GM18870 (cell line): Measurements from ENCODE around the gene TAF6L.
"Not testable (repeated sequence)": the region's sequence is repeated elsewhere in the genome, so short reads cannot be mapped to it uniquely, and the experiment has no call there.

Experiments used
- ATAC-seq: cut with Tn5 transposase; IDR thresholded peaks from one replicate; pipeline ENCODE4 v1.9.1; 2021; ENCODE audit warnings: moderate library complexity; ENCODE audit not compliant: unreplicated experiment

Gene TAF6L, protein sequence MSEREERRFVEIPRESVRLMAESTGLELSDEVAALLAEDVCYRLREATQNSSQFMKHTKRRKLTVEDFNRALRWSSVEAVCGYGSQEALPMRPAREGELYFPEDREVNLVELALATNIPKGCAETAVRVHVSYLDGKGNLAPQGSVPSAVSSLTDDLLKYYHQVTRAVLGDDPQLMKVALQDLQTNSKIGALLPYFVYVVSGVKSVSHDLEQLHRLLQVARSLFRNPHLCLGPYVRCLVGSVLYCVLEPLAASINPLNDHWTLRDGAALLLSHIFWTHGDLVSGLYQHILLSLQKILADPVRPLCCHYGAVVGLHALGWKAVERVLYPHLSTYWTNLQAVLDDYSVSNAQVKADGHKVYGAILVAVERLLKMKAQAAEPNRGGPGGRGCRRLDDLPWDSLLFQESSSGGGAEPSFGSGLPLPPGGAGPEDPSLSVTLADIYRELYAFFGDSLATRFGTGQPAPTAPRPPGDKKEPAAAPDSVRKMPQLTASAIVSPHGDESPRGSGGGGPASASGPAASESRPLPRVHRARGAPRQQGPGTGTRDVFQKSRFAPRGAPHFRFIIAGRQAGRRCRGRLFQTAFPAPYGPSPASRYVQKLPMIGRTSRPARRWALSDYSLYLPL

GRCh38 chr11:62771144-62772021 lies at the start of gene TAF6L:
Gene TAF6L, plus strand, starts transcription at chr11:62771396. Its CDS starts 4,388 bp downstream, at chr11:62775784.
- ATAC-seq, result peak; percentile 79

GRCh38 chr11:62721994-62722393 lies 49.2 kb upstream of the TAF6L start:
- no peak for ATAC-seq

DNA sequence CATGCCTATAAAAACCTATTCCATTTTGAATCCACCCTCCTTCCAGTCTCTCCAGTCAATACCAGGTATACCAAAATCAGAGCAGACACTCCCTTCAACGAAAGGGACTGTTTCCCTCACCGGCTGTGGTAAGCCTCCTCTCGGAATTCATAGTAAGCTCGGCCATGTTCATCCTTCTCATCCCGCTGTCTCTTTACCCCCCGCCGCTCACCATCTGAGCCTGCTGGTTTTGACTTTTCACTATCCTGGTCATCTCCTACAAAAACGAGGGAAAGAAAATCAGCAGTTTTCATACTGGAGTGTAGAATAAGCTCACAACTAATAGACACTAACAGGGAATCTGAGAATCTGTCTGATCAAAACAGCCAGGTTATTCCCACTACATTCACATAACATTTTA lies 47.0 kb upstream of the TAF6L start:
- ATAC-seq, result no peak

- no peak for ATAC-seq
Observed at GRCh38 chr11:62725646-62726045, 45.5 kb upstream of the TAF6L start.

GRCh38 chr11:62726156-62726914 lies 44.9 kb upstream of the TAF6L start:
- no peak for ATAC-seq

GRCh38 chr11:62726915-62727164 lies 44.4 kb upstream of the TAF6L start:
- ATAC-seq, result no peak

- peak; percentile 63 for ATAC-seq
Observed at GRCh38 chr11:62727165-62727871, 43.9 kb upstream of the TAF6L start, which contains the start of gene HNRNPUL2. Gene HNRNPUL2, minus strand, starts transcription at chr11:62727457. Its CDS starts 301 bp downstream, at chr11:62727156.

GRCh38 chr11:62727872-62728170 lies 43.4 kb upstream of the TAF6L start:
- peak; percentile 63 for ATAC-seq

GRCh38 chr11:62728171-62728988 lies 42.8 kb upstream of the TAF6L start, which contains the start of gene TTC9C:
Gene TTC9C, plus strand, starts transcription at chr11:62728486. Its CDS starts 363 bp downstream, at chr11:62728849.
- peak; percentile 20 for ATAC-seq

DNA sequence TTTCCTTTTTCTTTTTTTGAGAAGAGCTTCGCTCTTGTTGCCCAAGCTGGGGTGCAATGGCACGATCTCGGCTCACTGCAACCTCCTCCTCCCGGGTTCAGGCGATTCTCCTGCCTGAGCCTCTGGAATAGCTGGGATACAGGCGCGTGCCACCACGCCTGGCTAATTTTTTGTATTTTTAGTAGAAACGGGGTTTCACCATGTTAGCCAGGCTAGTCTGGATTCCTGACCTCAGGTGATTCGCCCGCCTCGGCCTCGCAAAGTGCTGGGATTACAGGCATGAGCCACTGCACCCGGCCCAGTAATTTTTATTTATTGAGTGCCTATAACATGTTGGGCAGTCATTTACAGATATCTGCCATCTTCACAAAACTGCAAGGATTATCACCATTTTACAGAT lies 41.1 kb upstream of the TAF6L start:
- not testable (repeated sequence) for ATAC-seq

DNA sequence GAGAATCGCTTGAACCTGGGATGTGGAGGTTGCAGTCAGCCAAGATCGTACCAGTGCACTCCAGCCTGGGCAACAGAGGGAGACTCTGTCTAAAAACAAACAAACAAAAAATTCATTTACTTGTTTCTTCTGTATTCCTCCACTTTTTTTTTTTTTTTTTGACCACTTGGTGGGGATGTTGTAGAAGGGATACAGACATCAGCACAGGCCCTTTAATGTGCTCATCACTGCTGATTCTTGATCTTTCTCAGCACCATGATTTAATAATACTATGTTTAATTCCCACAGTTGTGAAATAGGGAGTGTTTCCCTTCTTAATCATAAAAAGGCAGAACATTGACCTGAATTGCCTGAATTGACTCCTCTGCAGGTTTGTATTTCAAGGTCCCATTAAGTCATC lies 38.4 kb upstream of the TAF6L start:
- no peak for ATAC-seq

GRCh38 chr11:62737196-62737595 lies 34.0 kb upstream of the TAF6L start:
- ATAC-seq, result no peak

DNA sequence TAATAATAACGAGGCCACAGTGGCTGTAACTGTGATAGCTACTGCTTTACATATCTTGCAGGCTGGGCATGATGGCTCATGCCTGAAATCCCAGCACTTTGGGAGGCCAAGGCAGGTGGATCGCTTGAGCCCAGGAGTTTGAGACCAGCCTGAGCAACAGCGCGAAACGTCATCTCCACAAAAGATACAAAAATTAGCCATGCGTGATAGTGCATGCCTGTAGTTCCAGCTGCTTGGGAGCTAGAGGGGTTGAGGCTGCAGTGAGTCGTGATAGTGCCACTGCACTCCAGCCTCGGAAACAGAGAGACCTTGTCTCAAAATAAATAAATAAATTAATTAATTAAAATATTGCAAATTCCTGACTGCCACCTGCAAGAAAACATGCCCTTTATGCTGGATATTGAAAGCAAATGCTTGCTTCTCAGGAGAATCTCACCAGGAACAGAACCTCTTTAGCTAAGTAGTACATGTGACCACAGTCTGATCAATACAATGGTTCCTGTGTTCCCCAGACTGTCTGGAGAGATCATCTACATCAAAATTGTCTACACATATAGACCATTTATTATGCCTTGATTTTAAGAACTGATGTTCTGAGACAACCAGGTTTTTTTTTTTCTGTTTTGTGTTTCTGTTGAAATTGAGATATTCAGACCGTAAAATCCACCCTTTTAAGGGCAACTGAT lies 23.6 kb upstream of the TAF6L start:
- no peak for ATAC-seq

DNA sequence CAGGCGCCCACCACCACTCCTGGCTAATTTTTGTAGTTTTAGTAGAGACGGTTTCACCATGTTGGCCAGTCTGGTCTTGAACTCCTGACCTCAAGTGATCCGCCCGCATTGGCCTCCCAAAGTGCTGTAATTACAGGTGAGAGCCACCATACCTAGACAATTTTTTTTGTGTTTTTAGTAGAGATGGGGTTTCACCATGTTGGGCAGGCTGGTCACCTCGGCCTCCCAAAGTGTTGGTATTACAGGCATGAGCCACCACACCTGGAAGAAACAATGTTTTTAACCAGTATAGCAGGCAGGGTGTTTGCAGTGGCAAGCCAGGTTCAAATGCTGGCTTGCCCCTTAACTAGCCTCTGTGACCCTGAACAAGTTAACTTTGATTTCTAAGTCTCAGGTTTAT lies 21.3 kb upstream of the TAF6L start:
- not testable (repeated sequence) for ATAC-seq

GRCh38 chr11:62752177-62752785 lies 18.9 kb upstream of the TAF6L start:
- no peak for ATAC-seq

- no peak for ATAC-seq
Observed at GRCh38 chr11:62752994-62753735, 18.0 kb upstream of the TAF6L start.

GRCh38 chr11:62753736-62754603 lies 17.2 kb upstream of the TAF6L start, which contains the start of gene ZBTB3:
Gene ZBTB3, minus strand, starts transcription at chr11:62754160. Its CDS starts 496 bp downstream, at chr11:62753664.
- peak; percentile 97 for ATAC-seq
